Measurements from ENCODE around the gene DMD. TPM values are rescaled to one million over a fixed set of nuclear protein-coding genes. Genes with fewer than 3 reads are reported as not detected.

DMD gene
- total RNA-seq, 1 donor from 2014 or later, result 22.2 TPM

DNA sequence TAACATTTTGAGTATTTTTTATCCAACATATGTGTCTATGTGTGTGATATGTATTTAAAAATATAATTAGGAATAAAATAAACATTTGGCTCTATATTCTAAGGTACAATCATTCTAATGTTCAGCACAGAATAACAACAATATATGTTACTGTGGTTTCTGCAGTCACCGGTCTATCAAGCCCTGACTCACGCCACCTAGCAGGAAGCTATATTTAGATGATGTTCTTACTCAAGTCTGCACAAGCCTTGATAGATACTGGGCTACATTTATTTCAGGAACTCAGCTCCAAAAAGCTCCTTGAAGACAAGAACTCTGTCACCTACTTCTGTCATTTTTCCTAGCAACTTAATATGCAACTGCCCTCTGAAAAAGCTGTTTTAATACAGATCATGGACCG, 1987.5 kb downstream of the DMD start:
- Histone ChIP-seq H2AFZ (ENCODE audit: low read depth, low read length) (no peak overlapping the region), H3K4me2 (ENCODE audit: low read length) (peak overlapping the region; percentile 50), H3K9me3 (ENCODE audit: insufficient read depth, low read depth, low read length) (no peaks in the 10 kb centered on the region), H3K9ac (ENCODE audit: low read length) (no peak overlapping the region), H3K27ac (ENCODE audit: low read depth, low read length) (peak overlapping the region; percentile 60), H3K36me3 (ENCODE audit: insufficient read depth, low read length) (no peaks in the 10 kb centered on the region), H4K20me1 (ENCODE audit: insufficient read depth, low read length) (no peaks in the 10 kb centered on the region), H3K4me1 (ENCODE audit: insufficient read depth, low read length) (peaks cover 13% of the 10 kb centered on the region), H3K4me3 (ENCODE audit: insufficient read depth, low read depth, low read length) (no peak overlapping the region), H3K79me2 (ENCODE audit: insufficient read depth, low read length) (no peaks in the 10 kb centered on the region), H3K27me3 (ENCODE audit: insufficient read depth, low read length) (no peaks in the 10 kb centered on the region)
- no peaks in the 10 kb centered on the region for H3K36me3 Mint-ChIP-seq (ENCODE audit: low read depth, unreplicated experiment)
- no peak for FAIRE-seq
- peaks cover 19% of the 10 kb centered on the region for H3K4me1 Mint-ChIP-seq (ENCODE audit: low read depth, unreplicated experiment)
- H3K4me3 Mint-ChIP-seq (ENCODE audit: unreplicated experiment), result no peak overlapping the region
- peak overlapping the region; percentile 91 for H3K27ac Mint-ChIP-seq (ENCODE audit: unreplicated experiment)
- no peak for TF ChIP-seq EZH2 (IDR thresholded peaks at IDR 0.05; ENCODE audit: insufficient read depth, low read length)
- TF ChIP-seq, protein P1, sequence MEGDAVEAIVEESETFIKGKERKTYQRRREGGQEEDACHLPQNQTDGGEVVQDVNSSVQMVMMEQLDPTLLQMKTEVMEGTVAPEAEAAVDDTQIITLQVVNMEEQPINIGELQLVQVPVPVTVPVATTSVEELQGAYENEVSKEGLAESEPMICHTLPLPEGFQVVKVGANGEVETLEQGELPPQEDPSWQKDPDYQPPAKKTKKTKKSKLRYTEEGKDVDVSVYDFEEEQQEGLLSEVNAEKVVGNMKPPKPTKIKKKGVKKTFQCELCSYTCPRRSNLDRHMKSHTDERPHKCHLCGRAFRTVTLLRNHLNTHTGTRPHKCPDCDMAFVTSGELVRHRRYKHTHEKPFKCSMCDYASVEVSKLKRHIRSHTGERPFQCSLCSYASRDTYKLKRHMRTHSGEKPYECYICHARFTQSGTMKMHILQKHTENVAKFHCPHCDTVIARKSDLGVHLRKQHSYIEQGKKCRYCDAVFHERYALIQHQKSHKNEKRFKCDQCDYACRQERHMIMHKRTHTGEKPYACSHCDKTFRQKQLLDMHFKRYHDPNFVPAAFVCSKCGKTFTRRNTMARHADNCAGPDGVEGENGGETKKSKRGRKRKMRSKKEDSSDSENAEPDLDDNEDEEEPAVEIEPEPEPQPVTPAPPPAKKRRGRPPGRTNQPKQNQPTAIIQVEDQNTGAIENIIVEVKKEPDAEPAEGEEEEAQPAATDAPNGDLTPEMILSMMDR (IDR thresholded peaks at IDR 0.05; ENCODE audit: insufficient read depth, low read depth, low read length), result no peak
- H3K27me3 Mint-ChIP-seq (ENCODE audit: low read depth, unreplicated experiment), result no peaks in the 10 kb centered on the region
- no peaks in the 10 kb centered on the region for H3K9me3 Mint-ChIP-seq (ENCODE audit: unreplicated experiment)
- DNase-seq (ENCODE audit: low read depth), result peak; percentile 76

DNA sequence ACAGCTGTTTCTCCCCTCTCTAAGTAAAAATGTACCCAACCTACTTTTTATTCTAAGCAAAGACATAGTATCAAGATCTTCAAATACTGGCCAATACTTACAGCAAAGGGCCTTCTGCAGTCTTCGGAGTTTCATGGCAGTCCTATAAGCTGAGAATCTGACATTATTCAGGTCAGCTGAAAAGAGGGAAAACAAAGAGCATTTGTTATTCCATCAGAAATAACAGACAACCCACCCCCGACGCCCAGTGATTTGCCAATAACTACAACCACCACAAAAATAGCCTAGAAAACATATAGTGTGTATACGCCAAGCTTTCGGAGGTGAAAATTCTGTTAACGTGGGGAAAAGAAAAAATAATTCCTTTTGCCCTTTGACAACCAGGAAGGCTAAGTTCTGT, 1988.4 kb downstream of the DMD start:
- H3K36me3 Mint-ChIP-seq (ENCODE audit: low read depth, unreplicated experiment), result no peaks in the 10 kb centered on the region
- TF ChIP-seq, protein P1 (IDR thresholded peaks at IDR 0.05; ENCODE audit: insufficient read depth, low read depth, low read length), result no peak
- TF ChIP-seq EZH2 (IDR thresholded peaks at IDR 0.05; ENCODE audit: insufficient read depth, low read length), result no peak
- Histone ChIP-seq H3K9me3 (ENCODE audit: insufficient read depth, low read depth, low read length) (no peaks in the 10 kb centered on the region), H3K4me3 (ENCODE audit: insufficient read depth, low read depth, low read length) (no peak overlapping the region), H3K36me3 (ENCODE audit: insufficient read depth, low read length) (no peaks in the 10 kb centered on the region), H2AFZ (ENCODE audit: low read depth, low read length) (no peak overlapping the region), H3K27ac (ENCODE audit: low read depth, low read length) (no peak overlapping the region), H3K4me1 (ENCODE audit: insufficient read depth, low read length) (peaks cover 13% of the 10 kb centered on the region), H3K9ac (ENCODE audit: low read length) (no peak overlapping the region), H3K4me2 (ENCODE audit: low read length) (no peak overlapping the region), H3K27me3 (ENCODE audit: insufficient read depth, low read length) (no peaks in the 10 kb centered on the region), H4K20me1 (ENCODE audit: insufficient read depth, low read length) (no peaks in the 10 kb centered on the region), H3K79me2 (ENCODE audit: insufficient read depth, low read length) (no peaks in the 10 kb centered on the region)
- H3K4me1 Mint-ChIP-seq (ENCODE audit: low read depth, unreplicated experiment), result peaks cover 16% of the 10 kb centered on the region
- H3K27ac Mint-ChIP-seq (ENCODE audit: unreplicated experiment), result no peak overlapping the region
- H3K4me3 Mint-ChIP-seq (ENCODE audit: unreplicated experiment), result no peak overlapping the region
- no peaks in the 10 kb centered on the region for H3K27me3 Mint-ChIP-seq (ENCODE audit: low read depth, unreplicated experiment)
- no peak for FAIRE-seq
- no peaks in the 10 kb centered on the region for H3K9me3 Mint-ChIP-seq (ENCODE audit: unreplicated experiment)
- DNase-seq (ENCODE audit: low read depth), result no peak

DNA sequence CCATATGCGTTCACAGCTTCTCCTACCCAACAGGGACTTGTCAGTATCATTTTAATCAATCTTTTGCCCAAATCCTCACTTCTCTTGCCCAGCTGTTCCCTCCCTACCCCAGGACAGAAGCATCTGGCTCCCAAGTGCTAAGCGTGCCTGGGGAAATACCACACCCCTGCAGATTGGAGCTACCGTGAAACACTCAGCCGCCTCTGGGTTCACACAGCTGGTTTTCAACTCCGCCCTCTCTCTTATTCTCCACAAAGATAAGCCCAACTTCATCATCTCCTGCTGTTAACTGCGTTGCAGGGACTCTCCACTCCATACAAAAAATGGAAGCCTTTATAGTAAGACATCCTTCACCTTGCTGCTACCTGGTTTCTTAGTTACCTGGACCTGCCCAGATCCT, 1992.2 kb downstream of the DMD start:
- no peaks in the 10 kb centered on the region for H3K9me3 Mint-ChIP-seq (ENCODE audit: unreplicated experiment)

More for the DNA sequence above, 1992.2 kb downstream of the DMD start:
- Histone ChIP-seq H3K27ac (ENCODE audit: low read depth, low read length) (no peak overlapping the region), H3K9me3 (ENCODE audit: insufficient read depth, low read depth, low read length) (no peaks in the 10 kb centered on the region), H3K27me3 (ENCODE audit: insufficient read depth, low read length) (no peaks in the 10 kb centered on the region), H3K4me3 (ENCODE audit: insufficient read depth, low read depth, low read length) (no peak overlapping the region), H3K4me1 (ENCODE audit: insufficient read depth, low read length) (peaks cover 11% of the 10 kb centered on the region), H3K36me3 (ENCODE audit: insufficient read depth, low read length) (no peaks in the 10 kb centered on the region), H3K9ac (ENCODE audit: low read length) (no peak overlapping the region), H4K20me1 (ENCODE audit: insufficient read depth, low read length) (no peaks in the 10 kb centered on the region), H3K4me2 (ENCODE audit: low read length) (no peak overlapping the region), H3K79me2 (ENCODE audit: insufficient read depth, low read length) (no peaks in the 10 kb centered on the region), H2AFZ (ENCODE audit: low read depth, low read length) (no peak overlapping the region)
- H3K27ac Mint-ChIP-seq (ENCODE audit: unreplicated experiment), result no peak overlapping the region
- FAIRE-seq (no peak), DNase-seq (ENCODE audit: low read depth) (no peak)
- H3K4me1 Mint-ChIP-seq (ENCODE audit: low read depth, unreplicated experiment), result peaks cover 5% of the 10 kb centered on the region
- H3K36me3 Mint-ChIP-seq (ENCODE audit: low read depth, unreplicated experiment), result no peaks in the 10 kb centered on the region
- TF ChIP-seq, protein P1 (IDR thresholded peaks at IDR 0.05; ENCODE audit: insufficient read depth, low read depth, low read length), result no peak
- TF ChIP-seq EZH2 (IDR thresholded peaks at IDR 0.05; ENCODE audit: insufficient read depth, low read length), result no peak
- no peak overlapping the region for H3K4me3 Mint-ChIP-seq (ENCODE audit: unreplicated experiment)
- no peaks in the 10 kb centered on the region for H3K27me3 Mint-ChIP-seq (ENCODE audit: low read depth, unreplicated experiment)

Measured in astrocyte (in vitro differentiated cells and primary cell).